ENCODE measurements around the gene OR4F17.
"Not testable (repeated sequence)": the region's sequence is repeated elsewhere in the genome, so short reads cannot be mapped to it uniquely, and the experiment has no call there.

The OR4F17 gene, protein sequence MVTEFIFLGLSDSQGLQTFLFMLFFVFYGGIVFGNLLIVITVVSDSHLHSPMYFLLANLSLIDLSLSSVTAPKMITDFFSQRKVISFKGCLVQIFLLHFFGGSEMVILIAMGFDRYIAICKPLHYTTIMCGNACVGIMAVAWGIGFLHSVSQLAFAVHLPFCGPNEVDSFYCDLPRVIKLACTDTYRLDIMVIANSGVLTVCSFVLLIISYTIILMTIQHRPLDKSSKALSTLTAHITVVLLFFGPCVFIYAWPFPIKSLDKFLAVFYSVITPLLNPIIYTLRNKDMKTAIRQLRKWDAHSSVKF

DNA sequence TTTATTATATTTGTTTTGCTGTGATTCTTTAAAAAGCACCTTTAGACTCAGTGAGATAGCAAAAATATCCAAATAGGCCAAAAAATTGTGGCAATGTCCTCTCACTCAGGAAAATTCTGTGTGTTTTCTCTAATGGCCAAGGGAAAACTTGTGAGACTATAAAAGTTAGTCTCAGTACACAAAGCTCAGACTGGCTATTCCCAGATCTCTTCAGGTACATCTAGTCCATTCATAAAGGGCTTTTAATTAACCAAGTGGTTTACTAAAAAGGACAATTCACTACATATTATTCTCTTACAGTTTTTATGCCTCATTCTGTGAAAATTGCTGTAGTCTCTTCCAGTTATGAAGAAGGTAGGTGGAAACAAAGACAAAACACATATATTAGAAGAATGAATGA is at the start of gene OR4F17:
Gene OR4F17, plus strand, starts transcription at position 301 of the 400 bp plus-strand sequence. CDS start 3,575 bp downstream, outside the sequence.
- in situ Hi-C loops (cut with HindIII; ENCODE audit: low pct_unique_long_range_greater_than_20kb, low sequenced_read_pairs) = not testable (repeated sequence)

DNA sequence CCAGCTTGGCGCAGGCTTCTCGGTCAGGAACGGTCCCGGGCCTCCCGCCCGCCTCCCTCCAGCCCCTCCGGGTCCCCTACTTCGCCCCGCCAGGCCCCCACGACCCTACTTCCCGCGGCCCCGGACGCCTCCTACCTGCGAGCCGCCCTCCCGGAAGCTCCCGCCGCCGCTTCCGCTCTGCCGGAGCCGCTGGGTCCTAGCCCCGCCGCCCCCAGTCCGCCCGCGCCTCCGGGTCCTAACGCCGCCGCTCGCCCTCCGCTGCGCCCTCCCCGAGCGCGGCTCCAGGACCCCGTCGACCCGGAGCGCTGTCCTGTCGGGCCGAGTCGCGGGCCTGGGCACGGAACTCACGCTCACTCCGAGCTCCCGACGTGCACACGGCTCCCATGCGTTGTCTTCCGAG is 36.1 kb upstream of the OR4F17 start:
- in situ Hi-C loops (cut with HindIII; ENCODE audit: low pct_unique_long_range_greater_than_20kb, low sequenced_read_pairs); DNase-seq (ENCODE audit: low read depth in 1 of 2, low spot score in 1 of 2): not testable (repeated sequence)

More for the DNA sequence above, at the start of gene OR4F17:
- DNase-seq (ENCODE audit: low read depth in 1 of 2, low spot score in 1 of 2) = not testable (repeated sequence)

DNA sequence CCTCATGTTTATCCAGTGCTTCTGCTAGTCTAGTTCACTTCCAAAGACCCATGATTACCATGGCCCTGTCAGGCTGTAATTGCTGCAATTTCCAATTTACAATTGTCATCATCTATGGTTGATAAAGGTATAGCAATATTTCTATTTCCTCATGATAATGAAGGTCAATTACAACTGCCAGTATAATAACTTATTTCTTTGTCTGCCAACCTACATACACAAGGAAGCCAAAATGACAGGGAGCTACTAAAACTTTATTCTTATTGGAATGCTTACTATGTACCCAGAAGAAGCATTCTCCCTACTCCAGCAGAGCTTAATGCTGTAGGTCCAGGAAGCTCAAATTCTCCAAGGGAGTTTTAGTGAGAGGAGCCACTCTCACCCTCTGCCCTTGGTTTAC is 24.0 kb upstream of the OR4F17 start:
- DNase-seq (ENCODE audit: low read depth in 1 of 2, low spot score in 1 of 2); in situ Hi-C loops (cut with HindIII; ENCODE audit: low pct_unique_long_range_greater_than_20kb, low sequenced_read_pairs): not testable (repeated sequence)

DNA sequence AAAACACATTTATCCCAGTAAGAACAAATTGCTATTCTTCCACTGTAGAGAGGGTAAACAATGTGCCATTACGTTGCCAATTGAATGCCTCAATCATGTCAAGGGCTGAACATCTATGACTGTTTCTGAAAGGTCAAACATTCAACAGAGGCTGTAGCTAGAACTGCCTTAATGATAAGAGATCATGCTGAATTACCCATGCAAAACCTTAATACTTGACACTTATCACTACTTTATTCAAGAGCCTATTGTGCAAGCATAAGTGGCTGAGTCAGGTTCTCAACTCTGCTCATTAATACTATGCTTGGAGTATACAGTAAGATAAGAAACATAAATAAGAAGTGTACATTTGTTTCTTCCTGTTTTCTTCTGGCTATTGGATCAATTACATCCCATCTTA is 23.3 kb upstream of the OR4F17 start:
- DNase-seq (ENCODE audit: low read depth in 1 of 2, low spot score in 1 of 2); in situ Hi-C loops (cut with HindIII; ENCODE audit: low pct_unique_long_range_greater_than_20kb, low sequenced_read_pairs): not testable (repeated sequence)

DNA sequence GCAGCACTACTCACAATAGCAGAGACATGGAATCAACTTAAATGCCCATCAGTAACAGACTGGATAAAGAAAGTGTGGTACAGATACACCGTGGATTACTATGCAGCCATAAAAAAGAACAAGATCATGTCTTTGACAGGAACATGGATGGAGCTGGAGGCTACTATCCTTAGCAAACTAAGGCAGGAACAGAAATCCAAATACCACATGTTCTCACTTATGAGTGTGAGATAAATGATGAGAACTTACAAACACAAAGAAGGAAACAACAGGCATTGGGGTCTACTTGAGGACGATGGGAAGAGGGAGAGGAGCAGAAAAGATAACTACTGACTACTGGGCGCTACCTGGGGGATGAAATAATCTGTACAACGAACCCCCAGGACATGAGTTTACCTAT is 16.2 kb upstream of the OR4F17 start:
- in situ Hi-C loops (cut with HindIII; ENCODE audit: low pct_unique_long_range_greater_than_20kb, low sequenced_read_pairs); DNase-seq (ENCODE audit: low read depth in 1 of 2, low spot score in 1 of 2): not testable (repeated sequence)

DNA sequence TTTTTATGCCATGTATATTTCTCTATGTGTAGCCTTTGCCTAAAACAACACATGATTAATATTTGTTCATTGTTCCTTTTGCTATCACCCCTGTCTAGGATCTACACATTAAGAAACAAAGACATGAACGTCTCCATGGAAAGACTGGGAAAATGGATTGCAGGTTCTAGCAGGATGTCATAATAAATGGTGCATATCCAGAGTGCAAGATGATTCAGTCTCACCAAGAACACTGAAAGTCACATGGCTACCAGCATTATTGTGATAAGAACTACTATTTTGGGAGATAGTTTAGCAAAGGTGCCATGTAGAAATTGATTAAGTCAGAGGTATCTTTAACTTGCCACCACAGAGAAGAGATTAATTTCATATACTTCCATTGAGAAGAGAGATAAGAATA is 12.1 kb upstream of the OR4F17 start:
- DNase-seq (ENCODE audit: low read depth in 1 of 2, low spot score in 1 of 2); in situ Hi-C loops (cut with HindIII; ENCODE audit: low pct_unique_long_range_greater_than_20kb, low sequenced_read_pairs): not testable (repeated sequence)

DNA sequence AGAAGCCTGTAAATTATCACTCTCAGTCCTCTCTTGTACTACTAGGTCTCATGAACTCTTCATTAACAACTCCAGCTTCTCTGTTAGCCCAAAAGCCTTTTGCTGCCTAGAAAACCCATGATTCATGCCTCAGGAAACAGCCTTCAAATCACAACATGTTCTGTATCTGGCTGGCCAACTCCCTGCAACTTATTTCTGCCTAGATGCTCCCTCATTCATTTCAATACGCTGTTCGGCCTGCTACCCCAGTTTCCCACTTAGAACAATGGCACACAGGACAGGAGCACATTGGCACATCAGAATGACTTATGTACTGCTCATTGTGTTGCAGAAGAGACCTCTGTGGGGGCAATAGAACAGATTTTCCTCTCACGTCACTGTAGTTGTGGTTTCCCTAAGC is 9.3 kb upstream of the OR4F17 start:
- in situ Hi-C loops (cut with HindIII; ENCODE audit: low pct_unique_long_range_greater_than_20kb, low sequenced_read_pairs); DNase-seq (ENCODE audit: low read depth in 1 of 2, low spot score in 1 of 2): not testable (repeated sequence)

DNA sequence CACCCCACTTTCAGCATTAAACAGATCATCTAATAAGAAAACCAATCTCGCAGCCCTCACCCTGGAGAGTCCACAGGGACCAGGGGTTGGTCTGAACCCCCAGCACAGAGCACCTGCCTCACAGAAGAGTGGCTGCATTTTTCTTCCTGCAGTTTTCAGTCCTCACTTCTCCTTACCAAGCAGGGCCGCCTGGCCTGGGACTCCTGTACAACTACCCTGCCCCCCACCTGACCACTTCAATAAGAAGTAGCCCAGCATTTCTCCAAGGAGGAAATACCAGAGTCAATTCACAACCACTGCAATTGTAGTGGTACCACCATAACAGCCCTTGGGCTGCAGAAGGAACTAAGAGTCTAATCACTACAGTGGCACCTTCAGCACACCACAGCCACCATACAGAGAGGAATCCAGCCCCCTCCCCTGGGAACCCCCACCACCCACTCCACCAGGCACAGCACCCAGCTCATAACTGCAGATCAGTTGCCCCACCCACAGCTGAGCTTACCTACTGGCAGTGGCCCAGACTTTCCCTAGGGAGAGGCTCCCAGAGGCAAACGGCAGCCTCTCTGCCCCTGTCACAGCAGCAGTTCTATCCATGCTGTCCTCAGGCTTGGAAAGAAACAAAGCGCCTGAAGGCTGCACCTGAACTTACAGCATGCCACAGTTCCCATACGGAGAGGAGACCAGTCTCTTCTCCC is 13.7 kb downstream of the OR4F17 start:
- DNase-seq (ENCODE audit: low read depth in 1 of 2, low spot score in 1 of 2); in situ Hi-C loops (cut with HindIII; ENCODE audit: low pct_unique_long_range_greater_than_20kb, low sequenced_read_pairs): not testable (repeated sequence)
